H1 (cell line): ENCODE data around the gene KLF9. TPM values are rescaled to one million over a fixed set of nuclear protein-coding genes. Genes with fewer than 3 reads are reported as not detected.

Source experiments
- HDAC6 ChIP-seq: IDR thresholded peaks from one replicate; pipeline ENCODE4 v1.7.1; 2012; ENCODE audit warnings: low read depth, mild to moderate bottlenecking, inconsistent platforms, low read length, moderate library complexity
- SIRT6 ChIP-seq: IDR thresholded peaks from one replicate; pipeline ENCODE4 v1.7.1; 2012; ENCODE audit warnings: low read length, inconsistent platforms
- SIX5 ChIP-seq: IDR thresholded peaks from 2 replicates; pipeline ENCODE4 v1.6.1; 2011; ENCODE audit warnings: mild to moderate bottlenecking, low read depth, low read length
- TEAD4 ChIP-seq: IDR thresholded peaks from 2 replicates; pipeline ENCODE4 v1.6.1; 2012; ENCODE audit warnings: low read depth, low read length, inconsistent platforms, mixed read lengths
- polyA plus RNA-seq, 7 experiments: library from polyadenylated mRNA; depleted of rRNA in 3 of 7; stranded (reverse) in 5 of 7; unstranded in 2 of 7; fragments of >200 nt in 5 of 7; fragments of 200-250 nt in 2 of 7; gene quantifications; 1 replicate in 5 of 7; 2 replicates in 1 of 7; 4 replicates in 1 of 7; pipeline versions ENCODE4 v1.2.1 to v1.2.3, GENCODE V29; 2011 to 2013; ENCODE audit warnings: missing spikeins in 2 of 7, mixed read lengths in 2 of 7
- total RNA-seq: library from RNA; stranded (reverse); fragmentation: NEBNext Ultra II Directional; extraction: Animal tissue kit (Norgen Biotek cat#: 25700); gene quantifications from 2 replicates; pipeline ENCODE4 v1.2.1, GENCODE V29; 2021

Gene KLF9
- total and polyA plus RNA-seq, 2 of the 8 experiments (the other 6 are each of a cell fraction or from before 2014, with no cell fraction given): 0.47 to 0.82 TPM

DNA sequence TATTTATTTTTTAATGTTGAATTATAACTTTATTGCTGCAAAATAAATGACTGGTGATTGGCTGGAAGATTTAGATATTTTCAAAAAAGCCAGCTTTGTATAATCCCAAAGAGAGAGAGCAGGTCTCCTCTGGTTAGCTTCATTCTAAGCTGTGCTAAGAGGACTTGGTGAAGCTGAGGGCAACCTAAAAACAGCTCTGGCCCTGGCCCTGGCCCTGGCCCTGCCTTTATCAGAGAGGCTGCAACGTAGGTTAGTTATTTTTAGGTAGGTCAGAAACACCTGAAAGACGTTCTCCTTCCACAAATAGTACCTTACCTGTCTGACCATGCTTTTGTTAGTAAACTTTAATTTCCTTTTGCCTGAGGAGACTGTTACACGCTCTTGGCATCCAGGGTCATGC is 58.7 kb downstream of the KLF9 start (continued):
- TF ChIP-seq HDAC6 (no peak), TEAD4 (no peak), SIX5 (no peak), SIRT6 (no peak)
- TF ChIP-seq, all 59 proteins: peak for 0
